Heart right ventricle (tissue), 16 donors: ENCODE data around the gene SPARC. TPM values are rescaled to one million over a fixed set of nuclear protein-coding genes. Genes with fewer than 3 reads are reported as not detected.

ENCODE experiments used
- ATAC-seq, 8 donors: fragments of 200-7000 bp; cut with Tn5 transposase; one replicate each; pipeline ENCODE4 v1.9.1; 2020; ENCODE audit warnings: mild to moderate bottlenecking in 8 of 8, moderate library complexity in 8 of 8, moderate number of reproducible peaks in 1 of 8
- DNase-seq, 2 donors: peaks; one replicate each; pipeline ENCODE4 v3.0.0-alpha.2; 2020
- H3K27ac ChIP-seq, 10 donors: fragments of 200-600 bp; sonication (generic) in 2 of 10; one replicate each; pipeline versions ENCODE4 v1.5.0 to v1.8.0; 2020 to 2022; ENCODE audit warnings: mild to moderate bottlenecking in 3 of 10
- H3K27me3 ChIP-seq, 7 donors: fragments of 200-600 bp; one replicate each; pipeline ENCODE4 v1.8.0; 2021 to 2022; ENCODE audit warnings: mild to moderate bottlenecking in 2 of 7
- H3K36me3 ChIP-seq, 9 donors: fragments of 200-600 bp; sonication (generic) in 1 of 9; one replicate each; pipeline versions ENCODE4 v1.5.0 to v1.8.0; 2020 to 2022; ENCODE audit warnings: mild to moderate bottlenecking in 2 of 9
- H3K4me1 ChIP-seq, 9 donors: fragments of 200-600 bp; sonication (generic) in 1 of 9; one replicate each; pipeline versions ENCODE4 v1.5.0 to v1.8.0; 2020 to 2022; ENCODE audit warnings: mild to moderate bottlenecking in 4 of 9
- H3K4me3 ChIP-seq, 10 donors: fragments of 200-600 bp; sonication (generic) in 2 of 10; one replicate each; pipeline versions ENCODE4 v1.5.0 to v1.8.0; 2020 to 2022; ENCODE audit warnings: mild to moderate bottlenecking in 7 of 10, moderate library complexity in 2 of 10
- H3K9me3 ChIP-seq, 11 donors: fragments of 200-600 bp in 10 of 11; sonication (generic) in 2 of 11; one replicate each; pipeline versions ENCODE4 v1.5.0 to v1.8.0; 2013 to 2022; ENCODE audit warnings: mild to moderate bottlenecking in 2 of 11, control low read depth in 1 of 11, moderate library complexity in 1 of 11
- CTCF ChIP-seq, 9 donors: fragments of 200-600 bp; sonication (generic) in 2 of 9; IDR thresholded peaks; one replicate each; pipeline versions ENCODE4 v1.5.0 to v1.8.0; 2021 to 2022; ENCODE audit warnings: antibody characterized with exemption in 9 of 9, mild to moderate bottlenecking in 5 of 9, moderate library complexity in 1 of 9
- WGBS, 2 donors: extraction: QIAGEN DNeasy Blood & Tissue Kit; methylation state at CpG; one replicate each; pipeline ENCODE4 v1.1.7; 2013; ENCODE audit warnings: inconsistent platforms in 1 of 2; 5-methylcytosine and 5-hydroxymethylcytosine counted together
- intact Hi-C, 10 donors: fragments of 100-400 bp; cut with DNase I; formaldehyde crosslinking; loops; one replicate each; pipeline versions ENCODE4 v1.11.1 to v1.14.2; 2022
- polyA plus RNA-seq, 2 donors: library from polyadenylated mRNA; stranded (reverse); fragments of 200-250 nt; gene quantifications; one replicate each; pipeline ENCODE4 v1.2.3, GENCODE V29; 2013
- total RNA-seq, 10 donors: library from RNA; stranded (reverse); fragmentation: NEBNext Ultra II Directional in 3 of 10; extraction: Animal tissue kit (Norgen Biotek cat#: 25700) in 3 of 10; gene quantifications; one replicate each; pipeline versions ENCODE4 v1.2.1 to v1.2.4, GENCODE V29; 2021 to 2023
- donor health status: Arrhythmogenic right ventricular cardiomyopathy.
- donor health status: ischemic (EF 13 %, LVEDD 7.1; RV severe dilation, severe dysfunction).
- donor health status: healthy with polysubstance abuse.
- donor health status: DM: no; HTN: yes; CAD: no.
- donor health status: DM: no; HTN: no; CAD: no.
- donor health status: ischemic (EF 25% LVEDD 6.9; RV normal size, moderate dysfunction).
- donor health status: ischemic (EF 25% LVEDD 5.7; RV mildly dilated, moderate dysfunction).
- donor health status: healthy.
- donor health status: DM: yes; HTN: yes; CAD: no.
- donor health status: Ischemic cardiomyopathy.
- donor health status: ischemic (EF 35%, LVEDD 5.7; RV mildly dilated, moderate dysfunction).
- donor health status: nonischemic (EF 11% LVEDD 7.7; RV severe dilation, severe dysfunction).
- donor health status: DM: yes; HTN: yes; CAD: no.
- donor health status: PGD.
- donor health status: ischemic (EF 29% LVEDD 5.4; RV normal size, mild dysfunction).
- donor health status: nonischemic (EF 23%, LVEDD 6.1; RV moderate dilation, normal function).

The SPARC gene
- total and polyA plus RNA-seq, 12 donors: 144 to 1,135 (median 456) TPM

GRCh38 chr5:151667083-151667482, 19.6 kb downstream of the SPARC start:
- ATAC-seq: no peak
- TF ChIP-seq CTCF (IDR thresholded peaks at IDR 0.05): no peak
- WGBS, 2 donors: 62 to 72% methylated on average over 7 of the region's 7 CpGs
- H3K27ac ChIP-seq: peak overlapping the region in 8 of 10 donors; percentile 7 to 90 (median 78)
- intact Hi-C loops: loop anchor here in 2 of 10 donors (10.0 kb wide), 2 partner anchors 608 to 848 kb away; no protein-coding TSS in a partner anchor
- DNase-seq: no peak
- H3K36me3 ChIP-seq: peaks cover 0 to 100% (median 27%) of the 10 kb centered on the region in 9 donors
- no peak overlapping the region for H3K4me3 ChIP-seq
- H3K4me1 ChIP-seq: peaks cover 36 to 100% (median 89%) of the 10 kb centered on the region in 9 donors
- no peaks in the 10 kb centered on the region for H3K27me3 ChIP-seq
- H3K9me3 ChIP-seq: no peaks in the 10 kb centered on the region

GRCh38 chr5:151665613-151666012, 21.1 kb downstream of the SPARC start:
- Histone ChIP-seq H3K4me1 (peaks cover 28 to 90% (median 75%) of the 10 kb centered on the region in 9 donors), H3K9me3 (no peaks in the 10 kb centered on the region), H3K4me3 (no peak overlapping the region), H3K27ac (peak overlapping the region; percentile 53 to 90 (median 80)), H3K36me3 (peaks cover 0 to 98% (median 24%) of the 10 kb centered on the region in 9 donors), H3K27me3 (no peaks in the 10 kb centered on the region)
- DNase-seq (no peak), ATAC-seq (peak in 5 of 8 donors; percentile 1 to 5 (median 3))
- intact Hi-C loops: loop anchor here in 2 of 10 donors (2.0 to 10.0 kb wide), 3 partner anchors 17 to 849 kb away; no protein-coding TSS in a partner anchor
- no peak for TF ChIP-seq CTCF (IDR thresholded peaks at IDR 0.05)
- 18 to 29% methylated on average over 2 of the region's 2 CpGs for WGBS, 2 donors

GRCh38 chr5:151664694-151665585, 21.8 kb downstream of the SPARC start:
- no peaks in the 10 kb centered on the region for H3K27me3 ChIP-seq
- peaks cover 25 to 84% (median 68%) of the 10 kb centered on the region in 9 donors for H3K4me1 ChIP-seq
- peaks cover 0 to 91% (median 24%) of the 10 kb centered on the region in 9 donors for H3K36me3 ChIP-seq
- 39 to 51% methylated on average over 6 of the region's 6 CpGs for WGBS, 2 donors
- ATAC-seq (peak; percentile 35 to 61 (median 43)), DNase-seq (peak; percentile 59 to 72)
- intact Hi-C loops: loop anchor here in 3 of 10 donors (2.0 to 10.0 kb wide), 6 partner anchors 18 to 850 kb away; no protein-coding TSS in a partner anchor
- no peak for TF ChIP-seq CTCF (IDR thresholded peaks at IDR 0.05)
- peak overlapping the region in 1 of 10 donors; percentile 16 for H3K4me3 ChIP-seq
- no peaks in the 10 kb centered on the region for H3K9me3 ChIP-seq
- peak overlapping the region; percentile 53 to 90 (median 80) for H3K27ac ChIP-seq

GRCh38 chr5:151663617-151664293, 23.0 kb downstream of the SPARC start:
- intact Hi-C loops: loop anchor here in 5 of 10 donors (2.0 to 10.0 kb wide), 8 partner anchors 19 to 851 kb away; partner anchors contain the start of gene SPARC (in 1 of the 5)
- peak; percentile 72 to 82 (median 78) for ATAC-seq
- Histone ChIP-seq H3K9me3 (no peaks in the 10 kb centered on the region), H3K4me1 (peaks cover 20 to 80% (median 57%) of the 10 kb centered on the region in 9 donors), H3K27ac (peak overlapping the region; percentile 53 to 90 (median 80)), H3K36me3 (peaks cover 0 to 79% (median 16%) of the 10 kb centered on the region in 9 donors), H3K27me3 (no peaks in the 10 kb centered on the region), H3K4me3 (peak overlapping the region in 5 of 10 donors; percentile 1 to 22 (median 12))
- TF ChIP-seq CTCF (IDR thresholded peaks at IDR 0.05): no peak
- WGBS, 2 donors: 17 to 18% methylated on average over 17 of the region's 17 CpGs
- peak; percentile 69 to 85 for DNase-seq
